ENCODE measurements around the gene TTC7B.

DNA sequence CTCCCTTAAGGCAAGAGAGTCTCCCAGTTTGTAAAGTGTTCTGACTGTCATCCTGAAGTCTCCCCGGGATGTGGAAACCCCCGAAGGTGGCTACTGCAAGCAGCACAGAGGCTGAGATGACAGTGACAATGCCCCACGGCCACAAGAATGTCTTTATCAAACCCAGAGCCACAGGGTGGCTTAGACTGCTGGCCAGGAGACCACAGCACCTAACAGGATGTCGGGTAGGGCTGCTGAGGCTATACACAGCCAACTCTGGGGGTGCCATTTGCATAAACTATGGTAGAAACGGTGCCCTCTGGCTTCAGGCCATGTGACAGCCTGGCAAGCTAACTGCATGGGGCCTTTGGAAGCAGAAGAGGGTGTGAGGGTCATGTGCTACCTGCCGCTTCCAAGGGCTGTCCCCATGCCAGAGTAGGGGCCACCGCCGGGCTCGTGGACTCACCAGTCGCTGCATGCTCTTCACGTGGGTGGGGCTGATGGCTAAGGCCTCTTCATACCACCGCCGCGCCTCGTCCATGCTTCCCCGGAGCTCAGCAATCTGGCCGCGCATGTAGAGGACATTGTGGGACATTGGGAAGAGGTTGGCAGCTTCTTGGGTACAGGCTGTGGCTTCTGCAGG, 238.5 kb downstream of the TTC7B start:
- TF ChIP-seq, protein P1, sequence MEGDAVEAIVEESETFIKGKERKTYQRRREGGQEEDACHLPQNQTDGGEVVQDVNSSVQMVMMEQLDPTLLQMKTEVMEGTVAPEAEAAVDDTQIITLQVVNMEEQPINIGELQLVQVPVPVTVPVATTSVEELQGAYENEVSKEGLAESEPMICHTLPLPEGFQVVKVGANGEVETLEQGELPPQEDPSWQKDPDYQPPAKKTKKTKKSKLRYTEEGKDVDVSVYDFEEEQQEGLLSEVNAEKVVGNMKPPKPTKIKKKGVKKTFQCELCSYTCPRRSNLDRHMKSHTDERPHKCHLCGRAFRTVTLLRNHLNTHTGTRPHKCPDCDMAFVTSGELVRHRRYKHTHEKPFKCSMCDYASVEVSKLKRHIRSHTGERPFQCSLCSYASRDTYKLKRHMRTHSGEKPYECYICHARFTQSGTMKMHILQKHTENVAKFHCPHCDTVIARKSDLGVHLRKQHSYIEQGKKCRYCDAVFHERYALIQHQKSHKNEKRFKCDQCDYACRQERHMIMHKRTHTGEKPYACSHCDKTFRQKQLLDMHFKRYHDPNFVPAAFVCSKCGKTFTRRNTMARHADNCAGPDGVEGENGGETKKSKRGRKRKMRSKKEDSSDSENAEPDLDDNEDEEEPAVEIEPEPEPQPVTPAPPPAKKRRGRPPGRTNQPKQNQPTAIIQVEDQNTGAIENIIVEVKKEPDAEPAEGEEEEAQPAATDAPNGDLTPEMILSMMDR (IDR thresholded peaks at IDR 0.05), result no peak
- TF ChIP-seq POLR2A (IDR thresholded peaks at IDR 0.05), result no peak

All from adrenal gland (tissue), 5 donors.